ENCODE measurements around the gene A4GALT.

DNA sequence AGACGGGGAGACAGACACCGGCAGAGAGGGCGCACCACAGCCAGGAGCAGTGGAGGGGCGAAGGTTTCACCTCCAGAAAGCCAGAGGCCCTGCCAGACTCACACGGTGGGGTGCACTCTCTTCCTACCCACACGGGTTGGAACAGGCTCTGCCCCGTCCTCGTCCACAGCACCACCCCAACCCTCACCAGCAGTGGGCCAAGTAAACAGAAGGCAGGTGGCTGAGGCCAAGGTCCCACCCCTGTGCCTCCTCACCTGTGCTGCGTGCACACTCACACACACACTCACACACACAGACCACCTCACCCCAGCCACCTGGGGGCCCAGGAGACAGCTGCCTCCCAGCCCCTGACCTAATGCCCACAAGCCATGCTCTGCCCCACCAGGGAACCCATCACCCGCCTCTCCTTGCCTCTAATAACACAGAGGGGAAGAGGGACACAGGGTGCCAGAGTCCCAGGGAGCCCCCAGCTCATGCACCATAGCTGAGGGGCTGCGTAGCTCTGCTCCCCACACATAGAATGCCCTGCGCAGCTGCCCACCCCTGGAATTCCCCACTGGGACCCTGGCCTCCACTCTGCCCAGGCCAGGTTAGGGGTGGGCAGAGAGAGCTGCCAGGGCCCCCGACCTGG, 74.6 kb downstream of the A4GALT start:
- TF ChIP-seq, protein P1, sequence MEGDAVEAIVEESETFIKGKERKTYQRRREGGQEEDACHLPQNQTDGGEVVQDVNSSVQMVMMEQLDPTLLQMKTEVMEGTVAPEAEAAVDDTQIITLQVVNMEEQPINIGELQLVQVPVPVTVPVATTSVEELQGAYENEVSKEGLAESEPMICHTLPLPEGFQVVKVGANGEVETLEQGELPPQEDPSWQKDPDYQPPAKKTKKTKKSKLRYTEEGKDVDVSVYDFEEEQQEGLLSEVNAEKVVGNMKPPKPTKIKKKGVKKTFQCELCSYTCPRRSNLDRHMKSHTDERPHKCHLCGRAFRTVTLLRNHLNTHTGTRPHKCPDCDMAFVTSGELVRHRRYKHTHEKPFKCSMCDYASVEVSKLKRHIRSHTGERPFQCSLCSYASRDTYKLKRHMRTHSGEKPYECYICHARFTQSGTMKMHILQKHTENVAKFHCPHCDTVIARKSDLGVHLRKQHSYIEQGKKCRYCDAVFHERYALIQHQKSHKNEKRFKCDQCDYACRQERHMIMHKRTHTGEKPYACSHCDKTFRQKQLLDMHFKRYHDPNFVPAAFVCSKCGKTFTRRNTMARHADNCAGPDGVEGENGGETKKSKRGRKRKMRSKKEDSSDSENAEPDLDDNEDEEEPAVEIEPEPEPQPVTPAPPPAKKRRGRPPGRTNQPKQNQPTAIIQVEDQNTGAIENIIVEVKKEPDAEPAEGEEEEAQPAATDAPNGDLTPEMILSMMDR (IDR thresholded peaks at IDR 0.05; ENCODE audit: extremely low read depth in 1 of 2, insufficient read depth in 1 of 2, low read depth in 1 of 2, low read length in 2 of 2), result no peak
- TF ChIP-seq EZH2 (IDR thresholded peaks at IDR 0.05; ENCODE audit: borderline replicate concordance, low read depth, low read length, severe bottlenecking) (no peak), POLR2AphosphoS5 (IDR thresholded peaks at IDR 0.05; ENCODE audit: insufficient read depth, low read depth, low read length) (no peak), POLR2A (IDR thresholded peaks at IDR 0.05; ENCODE audit: low read depth, low read length) (no peak), FOS (IDR thresholded peaks at IDR 0.05; ENCODE audit: borderline replicate concordance, insufficient read depth, low read length) (no peak), GATA2 (IDR thresholded peaks at IDR 0.05; ENCODE audit: insufficient read depth, insufficient read length, low read depth, low read length) (no peak), MYC (IDR thresholded peaks at IDR 0.05; ENCODE audit: low read depth, low read length) (no peak)
- TF ChIP-seq, protein P2, sequence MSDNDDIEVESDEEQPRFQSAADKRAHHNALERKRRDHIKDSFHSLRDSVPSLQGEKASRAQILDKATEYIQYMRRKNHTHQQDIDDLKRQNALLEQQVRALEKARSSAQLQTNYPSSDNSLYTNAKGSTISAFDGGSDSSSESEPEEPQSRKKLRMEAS (IDR thresholded peaks at IDR 0.05; ENCODE audit: insufficient read depth, insufficient read length), result no peak
